A549 (cell line): ENCODE measurements around the gene PCDHGA9. TPM values are rescaled to one million over a fixed set of nuclear protein-coding genes. Genes with fewer than 3 reads are reported as not detected.
"Not testable (repeated sequence)": the region's sequence is repeated elsewhere in the genome, so short reads cannot be mapped to it uniquely, and the experiment has no call there.

Source experiments
- ATAC-seq, 2 experiments: fragments of 200-7000 bp in 1 of 2; fragments of >200 bp in 1 of 2; cut with Nextera tagmentation in 1 of 2; cut with Tn5 transposase in 1 of 2; 3 replicates each; pipeline versions ENCODE4 v1.8.0 to v1.9.1; 2018 to 2020; ENCODE audit warnings: mild to moderate bottlenecking in 1 of 2, moderate library complexity in 1 of 2
- CTCF ChIA-PET: fragments of 300-600 bp; sonication (Branson Sonifier 250); formaldehyde crosslinking; extraction: SDS; loops from one replicate; lab custom pipeline; 2021; ENCODE audit warnings: antibody characterized with exemption, inconsistent platforms; lab: Yijun Ruan, JAX
- POLR2A ChIA-PET: fragments of 350-600 bp; formaldehyde crosslinking; extraction: SDS; loops from one replicate; lab custom pipeline; 2021; ENCODE audit warnings: antibody characterized with exemption, inconsistent platforms; lab: Yijun Ruan, JAX
- DNase-seq, 2 experiments: peaks; one replicate each; pipeline versions ENCODE4 v3.0.0 to v3.0.0-alpha.2; 2011 to 2016; ENCODE audit warnings: low read depth in 1 of 2, low spot score in 1 of 2
- FAIRE-seq: peaks from 2 replicates; lab custom pipeline; 2011; peaks lifted over from hg19 to GRCh38; lab: Jason Lieb, UNC
- H3K27ac ChIP-seq, 2 experiments: fragments of >200 bp; sonication (Bioruptor Twin); formaldehyde crosslinking; 3 replicates each; pipeline ENCODE4 v1.5.1; 2016 to 2017
- H3K4me1 ChIP-seq: fragments of >200 bp; sonication (Bioruptor Twin); formaldehyde crosslinking; 3 replicates; pipeline ENCODE4 v1.6.1; 2016
- H3K4me2 ChIP-seq: fragments of >200 bp; sonication (Bioruptor Twin); formaldehyde crosslinking; 3 replicates; pipeline ENCODE4 v1.6.1; 2016
- H3K4me3 ChIP-seq: fragments of >200 bp; sonication (Bioruptor Twin); formaldehyde crosslinking; 3 replicates; pipeline ENCODE4 v1.5.1; 2016
- H3K9me3 ChIP-seq: fragments of >200 bp; sonication (Bioruptor Twin); formaldehyde crosslinking; 3 replicates; pipeline ENCODE4 v1.6.1; 2016
- ATOH8 ChIP-seq: fragments of 250-450 bp; sonication (Bioruptor Pico); IDR thresholded peaks from 2 replicates; pipeline ENCODE4 v1.5.0; 2020; ENCODE audit warnings: low read depth, mild to moderate bottlenecking, moderate library complexity
- BHLHE40 ChIP-seq: IDR thresholded peaks from 2 replicates; pipeline ENCODE4 v1.6.1; 2012; ENCODE audit warnings: low read depth, low read length, inconsistent platforms
- CBX8 ChIP-seq: fragments of 200-600 bp; sonication (generic); IDR thresholded peaks from 2 replicates; pipeline ENCODE4 v1.6.1; 2016
- CHD2 ChIP-seq: fragments of 150-350 bp; IDR thresholded peaks from 2 replicates; pipeline ENCODE4 v1.6.1; 2014; ENCODE audit warnings: low read length; ENCODE audit not compliant: partially characterized antibody
- EHF ChIP-seq: fragments of 250-450 bp; sonication (Bioruptor Pico); IDR thresholded peaks from 2 replicates; pipeline ENCODE4 v1.5.0; 2020; ENCODE audit warnings: mild to moderate bottlenecking
- ESRRA ChIP-seq: fragments of 150-350 bp; IDR thresholded peaks from 2 replicates; pipeline ENCODE4 v1.6.1; 2014; ENCODE audit warnings: mild to moderate bottlenecking, low read length, borderline replicate concordance
- FOSB ChIP-seq: fragments of 250-450 bp; sonication (Bioruptor Pico); IDR thresholded peaks from 2 replicates; pipeline ENCODE4 v1.5.0; 2020; ENCODE audit warnings: mild to moderate bottlenecking, moderate library complexity
- GATA3 ChIP-seq: IDR thresholded peaks from 2 replicates; pipeline ENCODE4 v1.6.1; 2012; ENCODE audit warnings: borderline replicate concordance
- HDAC2 ChIP-seq: fragments of 200-600 bp; sonication (generic); IDR thresholded peaks from 2 replicates; pipeline ENCODE4 v1.6.1; 2016
- HES2 ChIP-seq: fragments of >200 bp; sonication (Bioruptor Twin); formaldehyde crosslinking; IDR thresholded peaks from 2 replicates; pipeline ENCODE4 v1.6.1; 2016
- HOXB5 ChIP-seq: fragments of 250-450 bp; sonication (Bioruptor Pico); IDR thresholded peaks from 2 replicates; pipeline ENCODE4 v1.5.0; 2020; ENCODE audit warnings: mild to moderate bottlenecking, moderate library complexity
- MAFK ChIP-seq: fragments of 450-650 bp; IDR thresholded peaks from 2 replicates; pipeline ENCODE4 v1.6.1; 2014; ENCODE audit not compliant: partially characterized antibody
- MAZ ChIP-seq: fragments of 150-350 bp; IDR thresholded peaks from 2 replicates; pipeline ENCODE4 v1.6.1; 2014; ENCODE audit warnings: antibody characterized with exemption, low read depth, low read length, borderline replicate concordance
- POLR2A ChIP-seq: IDR thresholded peaks from 2 replicates; pipeline ENCODE4 v1.6.1; 2012; ENCODE audit warnings: mild to moderate bottlenecking, low read length
- RAD21 ChIP-seq, 2 experiments: fragments of >200 bp in 1 of 2; sonication (Bioruptor Twin) in 1 of 2; formaldehyde crosslinking in 1 of 2; IDR thresholded peaks in 1 of 2; conservative IDR thresholded peaks in 1 of 2; 2 replicates in 1 of 2; 3 replicates in 1 of 2; pipeline ENCODE4 v1.6.1; 2012 to 2018; ENCODE audit warnings: inconsistent platforms in 1 of 2
- RNF2 ChIP-seq: fragments of 200-600 bp; sonication (generic); IDR thresholded peaks from 2 replicates; pipeline ENCODE4 v1.6.1; 2016; ENCODE audit warnings: low read depth, mild to moderate bottlenecking, antibody characterized with exemption, moderate library complexity, borderline replicate concordance
- SMC3 ChIP-seq: fragments of >200 bp; sonication (Bioruptor Twin); formaldehyde crosslinking; IDR thresholded peaks from 3 replicates; pipeline ENCODE4 v1.6.1; 2018; ENCODE audit warnings: inconsistent platforms
- TFCP2L1 ChIP-seq: fragments of 250-450 bp; sonication (Bioruptor Pico); IDR thresholded peaks from 2 replicates; pipeline ENCODE4 v1.5.0; 2021; ENCODE audit warnings: mild to moderate bottlenecking
- TP53 ChIP-seq: fragments of 250-450 bp; sonication (Bioruptor Pico); IDR thresholded peaks from 2 replicates; pipeline ENCODE4 v1.5.0; 2021; ENCODE audit warnings: mild to moderate bottlenecking, moderate library complexity
- WGBS: methylation state at CpG from one replicate; pipeline ENCODE4 v1.1.6; 2017; ENCODE audit errors: missing lambda C conversion rate; 5-methylcytosine and 5-hydroxymethylcytosine counted together
- polyA plus RNA-seq, 4 experiments: library from polyadenylated mRNA; depleted of rRNA in 3 of 4; stranded (reverse); fragments of >200 nt; fragmentation: RNase III in 1 of 4; extraction: RNeasy Plus Mini Kit Qiagen cat#74134 plus additional on column Dnase treatment in 1 of 4; gene quantifications; 2 replicates in 3 of 4; 3 replicates in 1 of 4; pipeline ENCODE4 v1.2.3, GENCODE V29; 2011 to 2017
- TF ChIP-seq, protein P1 (sequence below): fragments of >200 bp; sonication (Bioruptor Twin); formaldehyde crosslinking; IDR thresholded peaks from 3 replicates; pipeline ENCODE4 v1.5.1; 2016

The PCDHGA9 gene
- polyA plus RNA-seq, 2 of the 4 experiments (the other 2 are of a cell fraction): 0.03 to 0.22 TPM

- TF ChIP-seq EHF (CRISPR knock-in tag): no peak
Observed at GRCh38 chr5:141427783-141428426, 25.3 kb downstream of the PCDHGA9 start (continued).

DNA sequence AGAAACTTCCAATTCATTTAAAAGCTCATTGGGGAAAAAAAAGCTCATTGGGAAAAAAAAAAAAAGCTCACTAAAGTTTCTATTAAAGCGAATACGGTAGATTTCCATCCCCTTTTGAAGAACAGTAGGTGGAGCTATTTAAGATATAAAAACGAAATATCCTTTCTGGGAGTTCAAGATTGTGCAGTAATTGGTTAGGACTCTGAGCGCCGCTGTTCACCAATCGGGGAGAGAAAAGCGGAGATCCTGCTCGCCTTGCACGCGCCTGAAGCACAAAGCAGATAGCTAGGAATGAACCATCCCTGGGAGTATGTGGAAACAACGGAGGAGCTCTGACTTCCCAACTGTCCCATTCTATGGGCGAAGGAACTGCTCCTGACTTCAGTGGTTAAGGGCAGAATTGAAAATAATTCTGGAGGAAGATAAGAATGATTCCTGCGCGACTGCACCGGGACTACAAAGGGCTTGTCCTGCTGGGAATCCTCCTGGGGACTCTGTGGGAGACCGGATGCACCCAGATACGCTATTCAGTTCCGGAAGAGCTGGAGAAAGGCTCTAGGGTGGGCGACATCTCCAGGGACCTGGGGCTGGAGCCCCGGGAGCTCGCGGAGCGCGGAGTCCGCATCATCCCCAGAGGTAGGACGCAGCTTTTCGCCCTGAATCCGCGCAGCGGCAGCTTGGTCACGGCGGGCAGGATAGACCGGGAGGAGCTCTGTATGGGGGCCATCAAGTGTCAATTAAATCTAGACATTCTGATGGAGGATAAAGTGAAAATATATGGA is 27.9 kb downstream of the PCDHGA9 start, which contains the start of gene PCDHGA12:
PCDHGA12 (plus strand) TSS at position 176 of the 782 bp plus-strand sequence; CDS start at position 429, 253 bp downstream.
- TF ChIP-seq SMC3: no peak
- peak in 1 of 2 experiments; percentile 42; a peak in 2 of 5 replicates for TF ChIP-seq RAD21 (conservative IDR thresholded peaks at IDR 0.05 in 1 of 2, IDR thresholded peaks at IDR 0.05 in 1 of 2)
- TF ChIP-seq RNF2: no peak
- DNase-seq (peak; percentile 21 to 62), FAIRE-seq (no peak), ATAC-seq (peak in 1 of 2 experiments; percentile 73; a peak in 3 of 6 replicates)
- ChIA-PET CTCF (interaction anchor here (0.8 to 1.4 kb wide), 5 partner anchors 10 to 137 kb away, joined by 3 to 4 read pairs (median 3); partner anchors contain the start of genes PCDHGA11 and TAF7), POLR2A (no interaction called here)
- 62% methylated on average over 33 of the region's 33 CpGs for WGBS
- no peak within 1 kb of the TSS for H3K4me2 ChIP-seq
- H3K9me3 ChIP-seq: peaks cover 66% of the 10 kb centered on the region
- H3K4me3 ChIP-seq: no peak within 1 kb of the TSS
- no peaks in the 10 kb centered on the region for H3K4me1 ChIP-seq
- H3K27ac ChIP-seq: no peak within 1 kb of the TSS

- 87% methylated on average over 37 of the region's 37 CpGs for WGBS
- Histone ChIP-seq H3K4me3 (no peak overlapping the region), H3K4me2 (no peak overlapping the region), H3K4me1 (no peaks in the 10 kb centered on the region)
- no peak for FAIRE-seq
- TF ChIP-seq CBX8 (no peak), TP53 (CRISPR knock-in tag) (no peak), ATOH8 (CRISPR knock-in tag) (no peak), HOXB5 (CRISPR knock-in tag) (no peak), EHF (CRISPR knock-in tag) (no peak), MAFK (no peak), BHLHE40 (no peak), FOSB (no peak), HES2 (no peak), POLR2A (no peak), MAZ (no peak), GATA3 (no peak), CHD2 (no peak), ESRRA (no peak), TFCP2L1 (CRISPR knock-in tag) (no peak), HDAC2 (no peak)
- TF ChIP-seq, protein P1, sequence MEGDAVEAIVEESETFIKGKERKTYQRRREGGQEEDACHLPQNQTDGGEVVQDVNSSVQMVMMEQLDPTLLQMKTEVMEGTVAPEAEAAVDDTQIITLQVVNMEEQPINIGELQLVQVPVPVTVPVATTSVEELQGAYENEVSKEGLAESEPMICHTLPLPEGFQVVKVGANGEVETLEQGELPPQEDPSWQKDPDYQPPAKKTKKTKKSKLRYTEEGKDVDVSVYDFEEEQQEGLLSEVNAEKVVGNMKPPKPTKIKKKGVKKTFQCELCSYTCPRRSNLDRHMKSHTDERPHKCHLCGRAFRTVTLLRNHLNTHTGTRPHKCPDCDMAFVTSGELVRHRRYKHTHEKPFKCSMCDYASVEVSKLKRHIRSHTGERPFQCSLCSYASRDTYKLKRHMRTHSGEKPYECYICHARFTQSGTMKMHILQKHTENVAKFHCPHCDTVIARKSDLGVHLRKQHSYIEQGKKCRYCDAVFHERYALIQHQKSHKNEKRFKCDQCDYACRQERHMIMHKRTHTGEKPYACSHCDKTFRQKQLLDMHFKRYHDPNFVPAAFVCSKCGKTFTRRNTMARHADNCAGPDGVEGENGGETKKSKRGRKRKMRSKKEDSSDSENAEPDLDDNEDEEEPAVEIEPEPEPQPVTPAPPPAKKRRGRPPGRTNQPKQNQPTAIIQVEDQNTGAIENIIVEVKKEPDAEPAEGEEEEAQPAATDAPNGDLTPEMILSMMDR: no peak
- TF ChIP-seq, all 56 proteins: peak for 0
- H3K9me3 ChIP-seq: peaks cover 59% of the 10 kb centered on the region
- ATAC-seq (no peak), DNase-seq (no peak)
- no peak overlapping the region for H3K27ac ChIP-seq
- ChIA-PET CTCF (interaction anchor here (1.1 to 1.3 kb wide), 2 partner anchors 40 to 136 kb away, joined by 3 read pairs; no protein-coding TSS in a partner anchor), POLR2A (no interaction called here)
Observed at GRCh38 chr5:141431286-141431685, 28.7 kb downstream of the PCDHGA9 start.

DNA sequence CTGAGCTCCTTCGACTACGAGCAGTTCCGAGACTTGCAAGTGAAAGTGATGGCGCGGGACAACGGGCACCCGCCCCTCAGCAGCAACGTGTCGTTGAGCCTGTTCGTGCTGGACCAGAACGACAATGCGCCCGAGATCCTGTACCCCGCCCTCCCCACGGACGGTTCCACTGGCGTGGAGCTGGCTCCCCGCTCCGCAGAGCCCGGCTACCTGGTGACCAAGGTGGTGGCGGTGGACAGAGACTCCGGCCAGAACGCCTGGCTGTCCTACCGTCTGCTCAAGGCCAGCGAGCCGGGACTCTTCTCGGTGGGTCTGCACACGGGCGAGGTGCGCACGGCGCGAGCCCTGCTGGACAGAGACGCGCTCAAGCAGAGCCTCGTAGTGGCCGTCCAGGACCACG is 29.7 kb downstream of the PCDHGA9 start:
- H3K9me3 ChIP-seq: peaks cover 49% of the 10 kb centered on the region
- POLR2A ChIA-PET, ATAC-seq, CTCF ChIA-PET, H3K4me3 ChIP-seq, FAIRE-seq, H3K4me1 ChIP-seq, DNase-seq, H3K27ac ChIP-seq, H3K4me2 ChIP-seq: not testable (repeated sequence)
- WGBS: 75% methylated on average over 26 of the region's 38 CpGs

DNA sequence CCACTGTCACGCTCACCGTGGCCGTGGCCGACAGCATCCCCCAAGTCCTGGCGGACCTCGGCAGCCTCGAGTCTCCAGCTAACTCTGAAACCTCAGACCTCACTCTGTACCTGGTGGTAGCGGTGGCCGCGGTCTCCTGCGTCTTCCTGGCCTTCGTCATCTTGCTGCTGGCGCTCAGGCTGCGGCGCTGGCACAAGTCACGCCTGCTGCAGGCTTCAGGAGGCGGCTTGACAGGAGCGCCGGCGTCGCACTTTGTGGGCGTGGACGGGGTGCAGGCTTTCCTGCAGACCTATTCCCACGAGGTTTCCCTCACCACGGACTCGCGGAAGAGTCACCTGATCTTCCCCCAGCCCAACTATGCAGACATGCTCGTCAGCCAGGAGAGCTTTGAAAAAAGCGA is 30.1 kb downstream of the PCDHGA9 start:
- WGBS: 68% methylated on average over 24 of the region's 29 CpGs
- POLR2A ChIA-PET, DNase-seq, FAIRE-seq, ATAC-seq, H3K4me1 ChIP-seq, H3K4me2 ChIP-seq, H3K4me3 ChIP-seq, H3K27ac ChIP-seq: not testable (repeated sequence)
- peaks cover 45% of the 10 kb centered on the region for H3K9me3 ChIP-seq
- CTCF ChIA-PET: interaction anchor here (0.7 kb wide), 1 partner anchor 125 kb away, joined by 3 read pairs; no protein-coding TSS in a partner anchor
